OCI-LY7 (cell line): Measurements from ENCODE around the gene FGR. TPM values are rescaled to one million over a fixed set of nuclear protein-coding genes. Genes with fewer than 3 reads are reported as not detected.

Experiments
- BruUV-seq: library from RNA; stranded (reverse); fragments of 400-500 nt; replicated peaks from 2 replicates; lab custom pipeline; 2021; lab: Mats Ljungman, UMichigan
- CTCF ChIA-PET: fragments of 300-600 bp; sonication (Branson Sonifier 250); formaldehyde crosslinking; loops from one replicate; lab custom pipeline; 2022; ENCODE audit warnings: antibody characterized with exemption; ENCODE audit not compliant: unreplicated experiment; lab: Charles Lee
- POLR2A ChIA-PET: fragments of 300-600 bp; sonication (Branson Sonifier 250); formaldehyde crosslinking; loops from one replicate; lab custom pipeline; 2022; ENCODE audit warnings: antibody characterized with exemption; lab: Charles Lee
- DNase-seq: peaks from one replicate; pipeline ENCODE4 v3.0.0-alpha.2; 2015; ENCODE audit warnings: low spot score
- H2AFZ ChIP-seq: fragments of 200-600 bp; sonication (generic), shearing (Covaris generic); 2 replicates; pipeline ENCODE4 v1.6.1; 2014; ENCODE audit warnings: mild to moderate bottlenecking, antibody characterized with exemption, low read length, moderate library complexity
- H3K27ac ChIP-seq: fragments of 200-600 bp; sonication (generic); 2 replicates; pipeline ENCODE4 v1.5.1; 2014; ENCODE audit warnings: mixed run types, low read depth, mild to moderate bottlenecking, moderate library complexity, low read length, inconsistent platforms; ENCODE audit not compliant: poor library complexity, severe bottlenecking
- H3K36me3 ChIP-seq: fragments of 200-600 bp; sonication (generic); 2 replicates; pipeline ENCODE4 v1.6.1; 2014; ENCODE audit warnings: mild to moderate bottlenecking, antibody characterized with exemption, low read length, moderate library complexity, mixed read lengths; ENCODE audit not compliant: insufficient read depth
- H3K4me1 ChIP-seq: fragments of 200-600 bp; sonication (generic); 2 replicates; pipeline ENCODE4 v1.5.1; 2014; ENCODE audit warnings: mild to moderate bottlenecking, low read length; ENCODE audit not compliant: insufficient read depth, poor library complexity, severe bottlenecking
- H3K4me2 ChIP-seq: fragments of 200-600 bp; sonication (generic); 2 replicates; pipeline ENCODE4 v1.6.1; 2014; ENCODE audit warnings: mild to moderate bottlenecking, low read length
- H3K4me3 ChIP-seq: fragments of 200-600 bp; sonication (generic); 2 replicates; pipeline ENCODE4 v1.5.1; 2014; ENCODE audit warnings: mild to moderate bottlenecking, low read depth, low read length; ENCODE audit not compliant: poor library complexity, severe bottlenecking
- H3K79me2 ChIP-seq: fragments of 200-600 bp; sonication (generic); 2 replicates; pipeline ENCODE4 v1.6.1; 2016; ENCODE audit warnings: low read depth, mild to moderate bottlenecking, low read length, moderate library complexity, mixed read lengths; ENCODE audit not compliant: insufficient read depth
- H3K9me2 ChIP-seq: fragments of 200-600 bp; sonication (generic); 2 replicates; pipeline ENCODE4 v1.6.1; 2016; ENCODE audit warnings: mild to moderate bottlenecking, low read length, mixed read lengths; ENCODE audit not compliant: insufficient read depth
- H3K9me3 ChIP-seq: fragments of 200-600 bp; sonication (generic); 2 replicates; pipeline ENCODE4 v1.6.1; 2014; ENCODE audit warnings: mild to moderate bottlenecking, mixed run types, low read length, mixed read lengths
- H4K20me1 ChIP-seq: fragments of 200-600 bp; sonication (generic); 2 replicates; pipeline ENCODE4 v1.6.1; 2014; ENCODE audit warnings: mild to moderate bottlenecking, antibody characterized with exemption, low read length, moderate library complexity, mixed read lengths; ENCODE audit not compliant: insufficient read depth
- EZH2phosphoT487 ChIP-seq: fragments of 200-600 bp; sonication (generic); IDR thresholded peaks from 2 replicates; pipeline ENCODE4 v1.6.1; 2018; ENCODE audit warnings: low read depth, borderline replicate concordance, mild to moderate bottlenecking, mixed run types, antibody characterized with exemption, low read length, moderate library complexity, mixed read lengths
- intact Hi-C: fragments of 100-400 bp; cut with micrococcal nuclease; formaldehyde crosslinking; loops from one replicate; pipeline ENCODE4 v1.10.0; 2022; ENCODE audit not compliant: unreplicated experiment
- total RNA-seq, 2 experiments: library from RNA; depleted of rRNA in 1 of 2; stranded (reverse); fragments of >200 nt in 1 of 2; shearing (Covaris generic) in 1 of 2; gene quantifications; 2 replicates each; pipeline ENCODE4 v1.2.3, GENCODE V29; 2014 to 2022
- TF ChIP-seq, protein P1 (sequence below): fragments of 200-600 bp; sonication (generic); conservative IDR thresholded peaks from 2 replicates; pipeline ENCODE4 v1.5.1; 2014; ENCODE audit warnings: mild to moderate bottlenecking, antibody characterized with exemption, low read length, moderate library complexity, mixed read lengths

FGR gene
- total RNA-seq, 2 experiments from 2014 or later, result 1.2 to 2.2 TPM

DNA sequence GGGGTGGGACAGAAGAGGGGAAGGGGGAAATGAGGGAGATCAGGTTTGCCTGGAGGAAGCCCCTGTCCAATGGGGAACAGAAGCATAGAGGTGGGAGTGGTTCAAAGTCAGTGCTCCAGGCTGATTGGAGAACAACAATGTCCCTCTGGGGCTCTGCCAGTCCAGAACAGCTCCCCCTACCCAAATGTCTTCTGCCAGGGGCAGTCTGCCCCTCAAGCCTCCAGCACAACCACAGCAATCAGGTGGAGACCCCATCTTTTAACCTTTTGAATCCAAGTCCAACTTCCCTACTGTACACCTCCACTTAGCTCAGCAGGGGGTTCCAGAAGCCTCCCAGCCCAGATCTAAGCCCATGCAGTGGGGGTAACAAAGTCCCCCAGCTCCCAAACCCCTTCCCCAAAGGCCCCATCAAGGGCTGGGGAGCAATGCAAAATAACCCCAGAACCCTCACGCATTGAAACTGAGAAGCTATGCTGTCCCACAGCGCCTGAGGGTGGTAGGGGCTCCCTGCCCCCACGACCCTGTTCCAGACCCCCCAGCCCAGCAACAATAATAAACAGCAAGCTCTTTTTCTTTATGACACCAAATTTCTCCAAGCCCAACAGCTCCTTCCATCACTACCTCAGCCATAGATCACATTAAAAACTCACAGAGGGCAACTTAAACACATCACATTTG, 34.3 kb downstream of the FGR start:
- Histone ChIP-seq H3K9me2 (no peaks in the 10 kb centered on the region), H2AFZ (no peak overlapping the region), H3K27ac (peak overlapping the region; percentile 50), H3K9me3 (no peaks in the 10 kb centered on the region), H4K20me1 (0 out of 2 replicates have a peak, but pooled peaks cover 11% of the 10 kb centered on the region), H3K4me2 (peak overlapping the region; percentile 82), H3K4me1 (peaks cover 73% of the 10 kb centered on the region), H3K36me3 (no peaks in the 10 kb centered on the region), H3K79me2 (no peaks in the 10 kb centered on the region; the same call in 1 of the 2 replicates), H3K4me3 (peak overlapping the region; percentile 78)
- intact Hi-C loops, result loop anchor here (5.0 kb wide), 1 partner anchor 183 kb away; no protein-coding TSS in a partner anchor
- BruUV-seq, result no TSS peak
- peak; percentile 62 for DNase-seq
- TF ChIP-seq, protein P1, sequence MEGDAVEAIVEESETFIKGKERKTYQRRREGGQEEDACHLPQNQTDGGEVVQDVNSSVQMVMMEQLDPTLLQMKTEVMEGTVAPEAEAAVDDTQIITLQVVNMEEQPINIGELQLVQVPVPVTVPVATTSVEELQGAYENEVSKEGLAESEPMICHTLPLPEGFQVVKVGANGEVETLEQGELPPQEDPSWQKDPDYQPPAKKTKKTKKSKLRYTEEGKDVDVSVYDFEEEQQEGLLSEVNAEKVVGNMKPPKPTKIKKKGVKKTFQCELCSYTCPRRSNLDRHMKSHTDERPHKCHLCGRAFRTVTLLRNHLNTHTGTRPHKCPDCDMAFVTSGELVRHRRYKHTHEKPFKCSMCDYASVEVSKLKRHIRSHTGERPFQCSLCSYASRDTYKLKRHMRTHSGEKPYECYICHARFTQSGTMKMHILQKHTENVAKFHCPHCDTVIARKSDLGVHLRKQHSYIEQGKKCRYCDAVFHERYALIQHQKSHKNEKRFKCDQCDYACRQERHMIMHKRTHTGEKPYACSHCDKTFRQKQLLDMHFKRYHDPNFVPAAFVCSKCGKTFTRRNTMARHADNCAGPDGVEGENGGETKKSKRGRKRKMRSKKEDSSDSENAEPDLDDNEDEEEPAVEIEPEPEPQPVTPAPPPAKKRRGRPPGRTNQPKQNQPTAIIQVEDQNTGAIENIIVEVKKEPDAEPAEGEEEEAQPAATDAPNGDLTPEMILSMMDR, result peak; percentile 43
- no peak for TF ChIP-seq EZH2phosphoT487
- CTCF ChIA-PET, result interaction anchor here (1.1 kb wide), 1 partner anchor 185 kb away, joined by 7 read pairs; no protein-coding TSS in a partner anchor
- POLR2A ChIA-PET, result interaction anchor here (0.5 to 1.2 kb wide), 6 partner anchors 15 to 650 kb away, joined by 3 read pairs; no protein-coding TSS in a partner anchor

DNA sequence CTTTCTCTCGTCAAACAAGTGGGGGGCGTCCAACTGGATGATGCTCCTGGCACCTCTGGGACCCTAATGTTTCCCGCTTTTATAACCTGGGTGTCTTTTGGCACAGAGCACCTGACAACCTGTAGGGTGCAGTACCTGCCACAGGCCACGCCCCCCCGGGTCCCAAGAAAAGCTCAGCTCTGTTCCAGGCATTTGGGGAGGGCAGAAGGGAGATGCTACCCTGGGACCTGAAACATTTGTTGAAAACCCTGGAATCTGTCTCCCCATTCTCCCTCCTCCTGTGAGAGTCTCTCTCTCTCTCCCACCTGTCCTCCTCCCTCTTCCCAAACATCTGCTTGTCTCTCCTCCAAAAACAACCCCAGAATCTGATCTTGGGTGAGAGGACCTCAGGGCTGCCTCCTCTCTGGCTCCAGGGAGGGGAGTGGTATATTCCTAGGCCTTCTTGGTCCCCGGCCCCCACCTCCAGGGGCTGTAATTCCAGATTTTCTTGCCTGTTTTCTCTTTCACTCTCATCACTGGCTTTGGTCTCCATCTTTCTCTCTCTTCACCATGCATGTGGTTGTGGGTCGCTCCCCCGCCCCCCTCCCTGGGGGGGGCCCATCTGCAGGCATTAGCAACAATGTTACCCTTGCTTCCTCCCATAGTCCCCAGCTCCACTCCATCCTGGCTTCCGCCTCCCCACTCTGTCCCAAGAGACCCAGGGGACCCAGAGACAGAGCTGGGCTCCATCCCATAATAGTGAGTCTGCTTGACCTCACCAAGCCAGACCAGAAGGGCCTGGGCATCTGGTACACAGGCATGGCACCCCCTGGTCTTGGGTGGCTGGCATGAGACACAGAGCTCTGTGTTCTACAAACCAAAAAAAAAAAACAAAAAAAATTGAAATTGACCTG, 35.1 kb downstream of the FGR start:
- intact Hi-C loops, result loop anchor here (5.0 kb wide), 1 partner anchor 183 kb away; no protein-coding TSS in a partner anchor
- peak overlapping the region; percentile 29 for H3K27ac ChIP-seq
- H3K9me2 ChIP-seq, result no peaks in the 10 kb centered on the region
- 0 out of 2 replicates have a peak, but pooled peaks cover 11% of the 10 kb centered on the region for H4K20me1 ChIP-seq
- no peak for DNase-seq
- ChIA-PET POLR2A (interaction anchor here (0.5 to 1.2 kb wide), 6 partner anchors 14 to 348 kb away, joined by 3 read pairs; no protein-coding TSS in a partner anchor), CTCF (interaction anchor here (1.1 kb wide), 1 partner anchor 184 kb away, joined by 7 read pairs; no protein-coding TSS in a partner anchor)
- H3K9me3 ChIP-seq, result no peaks in the 10 kb centered on the region
- peaks cover 71% of the 10 kb centered on the region for H3K4me1 ChIP-seq
- no TSS peak for BruUV-seq
- peak overlapping the region; percentile 82 for H3K4me2 ChIP-seq
- H3K79me2 ChIP-seq, result no peaks in the 10 kb centered on the region; the same call in 1 of the 2 replicates
- H3K4me3 ChIP-seq, result peak overlapping the region; percentile 8
- H3K36me3 ChIP-seq, result no peaks in the 10 kb centered on the region
- TF ChIP-seq, protein P1, result peak; percentile 44
- TF ChIP-seq EZH2phosphoT487, result no peak
- H2AFZ ChIP-seq, result no peak overlapping the region
